ENCODE results near the gene CLK4. TPM values are rescaled to one million over a fixed set of nuclear protein-coding genes. Genes with fewer than 3 reads are reported as not detected.

CLK4 gene
- total RNA-seq, 1 experiment from 2014 or later, result 16.0 TPM

GRCh38 chr5:178641711-178642110 lies 14.9 kb upstream of the CLK4 start (continued):
- TF ChIP-seq GRHL2 (CRISPR knock-in tag; IDR thresholded peaks at IDR 0.05; ENCODE audit: insufficient replicate concordance, severe bottlenecking), result no peak
- TF ChIP-seq JAZF1 (CRISPR knock-in tag; IDR thresholded peaks at IDR 0.05), result no peak
- TF ChIP-seq ZNF425 (CRISPR knock-in tag; conservative IDR thresholded peaks at IDR 0.05), result no peak

- Mint-ChIP-seq H3K4me3 (no peak overlapping the region), H3K27ac (no peak overlapping the region), H3K4me1 (peaks cover 10% of the 10 kb centered on the region), H3K9me3 (peaks cover 23% of the 10 kb centered on the region), H3K36me3 (no peaks in the 10 kb centered on the region), H3K27me3 (ENCODE audit: low read depth) (peaks cover 15% of the 10 kb centered on the region)
- DNase-seq (ENCODE audit: low spot score) (no peak), ATAC-seq (no peak)
- POLR2A ChIA-PET, result no interaction called here
- CTCF ChIA-PET, result no interaction called here
- no peak for TF ChIP-seq NR3C1 (CRISPR knock-in tag; conservative IDR thresholded peaks at IDR 0.05; ENCODE audit: low read depth)
- no peak for TF ChIP-seq RELA (CRISPR knock-in tag; IDR thresholded peaks at IDR 0.05; ENCODE audit: borderline replicate concordance)
- no peak for TF ChIP-seq STAT6 (CRISPR knock-in tag; conservative IDR thresholded peaks at IDR 0.05; ENCODE audit: low read depth)
- no peak for TF ChIP-seq PREB (CRISPR knock-in tag; IDR thresholded peaks at IDR 0.05; ENCODE audit: borderline replicate concordance)
- no peak for TF ChIP-seq GABPB1 (CRISPR knock-in tag; IDR thresholded peaks at IDR 0.05)
- TF ChIP-seq IRF1 (CRISPR knock-in tag; IDR thresholded peaks at IDR 0.05), result no peak
- no peak for TF ChIP-seq GTF2I (CRISPR knock-in tag; conservative IDR thresholded peaks at IDR 0.05)
- TF ChIP-seq TCF7 (CRISPR knock-in tag; IDR thresholded peaks at IDR 0.05; ENCODE audit: low read depth), result no peak
- no peak for TF ChIP-seq ARID4B (CRISPR knock-in tag; IDR thresholded peaks at IDR 0.05; ENCODE audit: borderline replicate concordance)
- TF ChIP-seq OVOL2 (CRISPR knock-in tag; IDR thresholded peaks at IDR 0.05; ENCODE audit: borderline replicate concordance), result no peak
- TF ChIP-seq SOX15 (CRISPR knock-in tag; IDR thresholded peaks at IDR 0.05), result no peak
- TF ChIP-seq FOXP4 (CRISPR knock-in tag; IDR thresholded peaks at IDR 0.05), result no peak
- no peak for TF ChIP-seq TEAD4 (CRISPR knock-in tag; IDR thresholded peaks at IDR 0.05)
- TF ChIP-seq E2F1 (CRISPR knock-in tag; IDR thresholded peaks at IDR 0.05), result no peak
- TF ChIP-seq ZNF671 (CRISPR knock-in tag; IDR thresholded peaks at IDR 0.05), result no peak
- TF ChIP-seq EMX1 (CRISPR knock-in tag; IDR thresholded peaks at IDR 0.05), result no peak
- no peak for TF ChIP-seq KAT7 (CRISPR knock-in tag; IDR thresholded peaks at IDR 0.05; ENCODE audit: borderline replicate concordance)
- no peak for TF ChIP-seq GRHL2 (CRISPR knock-in tag; IDR thresholded peaks at IDR 0.05; ENCODE audit: insufficient replicate concordance, severe bottlenecking)
Measured at GRCh38 chr5:178640331-178641045, 13.6 kb upstream of the CLK4 start.

All from WTC11 (cell line).